Smooth muscle cell (in vitro differentiated cells): ENCODE data around the gene MRPL28. TPM values are rescaled to one million over a fixed set of nuclear protein-coding genes. Genes with fewer than 3 reads are reported as not detected.

Experiments used
- DNase-seq: peaks from one replicate; lab custom pipeline; 2025; ENCODE audit not compliant: unreplicated experiment; lab: John Stamatoyannopoulos, UW
- H2AFZ ChIP-seq: fragments of 200-600 bp; sonication (generic); 2 replicates; pipeline ENCODE4 v1.6.0; 2016; ENCODE audit warnings: antibody characterized with exemption, low read depth, mild to moderate bottlenecking
- H3F3A ChIP-seq: fragments of 200-600 bp; sonication (generic); 2 replicates; pipeline ENCODE4 v1.6.0; 2017; ENCODE audit warnings: antibody characterized with exemption, low read depth
- H3K27ac ChIP-seq: fragments of 200-600 bp; sonication (generic); 2 replicates; pipeline ENCODE4 v1.5.1; 2016; ENCODE audit warnings: low read depth, mild to moderate bottlenecking
- H3K27me3 ChIP-seq: fragments of 200-600 bp; sonication (generic); 2 replicates; pipeline ENCODE4 v1.6.1; 2016; ENCODE audit warnings: low read depth, mild to moderate bottlenecking
- H3K36me3 ChIP-seq: fragments of 200-600 bp; sonication (generic); 2 replicates; pipeline ENCODE4 v1.5.1; 2016; ENCODE audit warnings: low read depth
- H3K4me1 ChIP-seq: fragments of 200-600 bp; sonication (generic); 2 replicates; pipeline ENCODE4 v1.5.1; 2016; ENCODE audit warnings: low read depth
- H3K4me2 ChIP-seq: fragments of 200-600 bp; sonication (generic); 2 replicates; pipeline ENCODE4 v1.6.0; 2016; ENCODE audit warnings: mild to moderate bottlenecking
- H3K4me3 ChIP-seq: fragments of 200-600 bp; sonication (generic); 2 replicates; pipeline ENCODE4 v1.5.1; 2016; ENCODE audit warnings: mild to moderate bottlenecking
- H3K79me2 ChIP-seq: fragments of 200-600 bp; sonication (generic); 2 replicates; pipeline ENCODE4 v1.6.0; 2016; ENCODE audit warnings: low read depth, mild to moderate bottlenecking
- H3K9ac ChIP-seq: fragments of 200-600 bp; sonication (generic); 2 replicates; pipeline ENCODE4 v1.6.0; 2016; ENCODE audit warnings: low read depth
- H3K9me3 ChIP-seq: fragments of 200-600 bp; sonication (generic); replicated peaks from 2 replicates; pipeline ENCODE4 v1.5.1; 2016; ENCODE audit warnings: low read depth
- H4K20me1 ChIP-seq: fragments of 200-600 bp; sonication (generic); 2 replicates; pipeline ENCODE4 v1.6.0; 2016; ENCODE audit warnings: low read depth
- WGBS: methylation state at CpG from one replicate; pipeline ENCODE4 v1.1.7; 2016; ENCODE audit warnings: low lambda C conversion rate; 5-methylcytosine and 5-hydroxymethylcytosine counted together
- polyA plus RNA-seq: library from polyadenylated mRNA; unstranded; fragments of >200 nt; fragmentation: Nextera tagmentation; extraction: Ambion mirVana; gene quantifications from 2 replicates; pipeline ENCODE4 v1.2.1, GENCODE V29; 2016
- total RNA-seq: library from RNA; depleted of rRNA; stranded (reverse); fragments of >200 nt; gene quantifications from 2 replicates; pipeline ENCODE4 v1.2.3, GENCODE V29; 2014
- TF ChIP-seq, protein P1 (sequence below): fragments of 200-600 bp; sonication (generic); IDR thresholded peaks from 2 replicates; pipeline ENCODE4 v1.5.1; 2017; ENCODE audit warnings: borderline replicate concordance, mild to moderate bottlenecking, antibody characterized with exemption; ENCODE audit not compliant: insufficient read depth, poor library complexity, severe bottlenecking

MRPL28 gene
- total and polyA plus RNA-seq, 2 experiments from 2014 or later = 84.6 to 155 TPM

DNA sequence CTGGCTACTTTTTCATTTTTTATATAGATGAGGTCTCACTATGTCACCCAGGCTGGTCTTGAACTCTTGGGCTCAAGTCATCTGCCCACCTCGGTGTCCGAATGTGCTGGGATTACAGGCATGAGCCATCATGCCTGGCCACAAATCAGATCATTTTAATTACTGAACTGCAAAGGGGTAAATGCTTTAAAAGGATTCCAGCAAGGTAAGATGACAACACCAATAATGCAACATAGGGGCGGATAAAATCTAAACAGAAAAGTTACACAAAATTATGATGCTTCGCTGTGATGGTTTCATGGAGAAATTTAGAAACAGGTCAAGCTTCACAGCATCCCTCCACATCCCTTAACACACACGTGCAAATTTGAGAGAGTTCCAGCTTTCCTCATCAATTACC, 50.1 kb downstream of the MRPL28 start:
- Histone ChIP-seq H4K20me1 (peaks cover 97% of the 10 kb centered on the region), H3K9me3 (no peaks in the 10 kb centered on the region), H3F3A (no peaks in the 10 kb centered on the region), H3K4me1 (no peaks in the 10 kb centered on the region), H3K9ac (no peak overlapping the region), H3K4me3 (no peak overlapping the region), H3K36me3 (no peaks in the 10 kb centered on the region), H3K27ac (no peak overlapping the region), H3K4me2 (no peak overlapping the region), H3K27me3 (no peaks in the 10 kb centered on the region), H2AFZ (no peak overlapping the region), H3K79me2 (peaks cover 63% of the 10 kb centered on the region)
- 96% methylated on average over 5 of the region's 5 CpGs for WGBS
- TF ChIP-seq, protein P1, sequence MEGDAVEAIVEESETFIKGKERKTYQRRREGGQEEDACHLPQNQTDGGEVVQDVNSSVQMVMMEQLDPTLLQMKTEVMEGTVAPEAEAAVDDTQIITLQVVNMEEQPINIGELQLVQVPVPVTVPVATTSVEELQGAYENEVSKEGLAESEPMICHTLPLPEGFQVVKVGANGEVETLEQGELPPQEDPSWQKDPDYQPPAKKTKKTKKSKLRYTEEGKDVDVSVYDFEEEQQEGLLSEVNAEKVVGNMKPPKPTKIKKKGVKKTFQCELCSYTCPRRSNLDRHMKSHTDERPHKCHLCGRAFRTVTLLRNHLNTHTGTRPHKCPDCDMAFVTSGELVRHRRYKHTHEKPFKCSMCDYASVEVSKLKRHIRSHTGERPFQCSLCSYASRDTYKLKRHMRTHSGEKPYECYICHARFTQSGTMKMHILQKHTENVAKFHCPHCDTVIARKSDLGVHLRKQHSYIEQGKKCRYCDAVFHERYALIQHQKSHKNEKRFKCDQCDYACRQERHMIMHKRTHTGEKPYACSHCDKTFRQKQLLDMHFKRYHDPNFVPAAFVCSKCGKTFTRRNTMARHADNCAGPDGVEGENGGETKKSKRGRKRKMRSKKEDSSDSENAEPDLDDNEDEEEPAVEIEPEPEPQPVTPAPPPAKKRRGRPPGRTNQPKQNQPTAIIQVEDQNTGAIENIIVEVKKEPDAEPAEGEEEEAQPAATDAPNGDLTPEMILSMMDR = no peak
- no peak for DNase-seq

DNA sequence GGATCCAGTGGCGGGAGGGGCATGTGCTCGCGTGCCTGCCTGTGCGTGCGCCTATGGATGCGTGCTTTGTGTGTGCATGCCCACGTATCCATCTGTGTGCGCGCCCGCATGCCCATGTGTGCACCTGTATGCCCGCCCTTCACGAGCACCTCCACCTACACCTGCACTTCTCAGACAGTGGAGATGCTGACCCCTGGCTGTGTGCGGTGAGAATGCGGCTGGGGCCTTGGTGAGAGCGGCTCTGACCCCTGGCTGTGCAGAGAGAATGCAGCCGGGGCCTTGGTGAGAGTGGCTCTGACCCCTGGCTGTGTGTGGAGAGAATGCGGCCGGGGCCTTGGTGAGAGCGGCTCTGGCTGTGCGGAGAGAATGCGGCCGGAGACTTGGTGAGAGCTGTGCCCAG, 51.7 kb downstream of the MRPL28 start:
- Histone ChIP-seq H2AFZ (no peak overlapping the region), H3K9ac (no peak overlapping the region), H3K4me3 (no peak overlapping the region), H3K4me2 (no peak overlapping the region), H3F3A (no peaks in the 10 kb centered on the region), H3K36me3 (no peaks in the 10 kb centered on the region), H3K27me3 (no peaks in the 10 kb centered on the region), H3K79me2 (peaks cover 58% of the 10 kb centered on the region), H3K9me3 (no peaks in the 10 kb centered on the region), H3K4me1 (no peaks in the 10 kb centered on the region), H4K20me1 (peaks cover 94% of the 10 kb centered on the region), H3K27ac (no peak overlapping the region)
- 92% methylated on average over 22 of the region's 22 CpGs for WGBS
- TF ChIP-seq, protein P1 = peak; percentile 5
- no peak for DNase-seq

DNA sequence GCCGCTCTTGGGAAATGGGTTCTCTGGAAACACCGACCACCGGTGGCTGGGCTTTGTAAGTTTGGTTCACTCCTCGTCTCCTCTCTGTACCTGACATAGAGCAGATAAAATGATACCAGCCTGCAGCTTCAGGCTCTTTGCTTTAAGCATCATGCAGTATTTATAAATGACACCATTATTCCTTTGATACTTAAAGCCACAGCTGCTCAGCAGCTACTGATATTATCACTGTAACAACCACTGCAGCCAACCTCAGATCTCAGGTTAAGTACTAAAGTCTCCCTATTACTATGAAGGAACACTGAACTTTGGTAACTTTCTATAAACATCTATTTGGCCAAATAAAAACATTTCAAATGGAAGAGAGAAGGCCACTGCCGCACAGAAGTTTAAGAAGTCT, 52.8 kb downstream of the MRPL28 start:
- H3K36me3 ChIP-seq = no peaks in the 10 kb centered on the region
- TF ChIP-seq, protein P1 = no peak
- H4K20me1 ChIP-seq = peaks cover 86% of the 10 kb centered on the region
- no peak overlapping the region for H3K27ac ChIP-seq
- no peak overlapping the region for H3K9ac ChIP-seq
- H3K4me2 ChIP-seq = no peak overlapping the region
- no peak for DNase-seq
- H3K9me3 ChIP-seq = no peaks in the 10 kb centered on the region
- H3K27me3 ChIP-seq = no peaks in the 10 kb centered on the region
- H3F3A ChIP-seq = no peaks in the 10 kb centered on the region
- H2AFZ ChIP-seq = no peak overlapping the region
- no peaks in the 10 kb centered on the region for H3K4me1 ChIP-seq
- WGBS = 99% methylated on average over 5 of the region's 5 CpGs
- H3K79me2 ChIP-seq = peaks cover 52% of the 10 kb centered on the region
- H3K4me3 ChIP-seq = no peak overlapping the region

Other genes with a start within 250 kb of the MRPL28 start
- 4.6 and 15.5 TPM in 2 replicates for gene NPRL3, start 231.9 kb downstream of the MRPL28 start, total RNA-seq
- 26.1 and 28.3 TPM in 2 replicates for gene NPRL3, start 231.9 kb downstream of the MRPL28 start, polyA plus RNA-seq
- gene HBZ, start 217.9 kb downstream of the MRPL28 start, total RNA-seq = not detected in 2 replicates
- gene HBZ, start 217.9 kb downstream of the MRPL28 start, polyA plus RNA-seq = not detected in 2 replicates
- not detected in 2 replicates for gene HBM, start 204.6 kb downstream of the MRPL28 start, total RNA-seq
- 0.40 TPM in 1 of 2 replicates, not detected in the other for gene HBM, start 204.6 kb downstream of the MRPL28 start, polyA plus RNA-seq
- gene HBA2, start 197.7 kb downstream of the MRPL28 start, total RNA-seq = not detected in 2 replicates
- not detected in 2 replicates for gene HBA2, start 197.7 kb downstream of the MRPL28 start, polyA plus RNA-seq
- not detected in 2 replicates for gene HBA1, start 193.9 kb downstream of the MRPL28 start, total RNA-seq
- not detected in 2 replicates for gene HBA1, start 193.9 kb downstream of the MRPL28 start, polyA plus RNA-seq
- not detected in 2 replicates for gene HBQ1, start 190.1 kb downstream of the MRPL28 start, total RNA-seq
- not detected in 2 replicates for gene HBQ1, start 190.1 kb downstream of the MRPL28 start, polyA plus RNA-seq
- gene LUC7L, start 141.1 kb downstream of the MRPL28 start, total RNA-seq = 63.3 and 70.6 TPM in 2 replicates
- gene LUC7L, start 141.1 kb downstream of the MRPL28 start, polyA plus RNA-seq = 56.2 and 70.2 TPM in 2 replicates
- 37.3 and 83.7 TPM in 2 replicates for gene FAM234A, start 135.7 kb downstream of the MRPL28 start, total RNA-seq
- gene FAM234A, start 135.7 kb downstream of the MRPL28 start, polyA plus RNA-seq = 87.3 and 93.9 TPM in 2 replicates
- gene RGS11, start 94.6 kb downstream of the MRPL28 start, total RNA-seq = 0.04 and 2.2 TPM in 2 replicates
- gene RGS11, start 94.6 kb downstream of the MRPL28 start, polyA plus RNA-seq = 3.9 TPM in 2 replicates
- gene ARHGDIG, start 89.9 kb downstream of the MRPL28 start, total RNA-seq = 0.58 and 0.63 TPM in 2 replicates
- 2.9 and 4.7 TPM in 2 replicates for gene ARHGDIG, start 89.9 kb downstream of the MRPL28 start, polyA plus RNA-seq
- 0.18 TPM in 1 of 2 replicates, not detected in the other for gene PDIA2, start 87.4 kb downstream of the MRPL28 start, total RNA-seq
- gene PDIA2, start 87.4 kb downstream of the MRPL28 start, polyA plus RNA-seq = 0.43 and 0.86 TPM in 2 replicates
- gene AXIN1, start 17.8 kb downstream of the MRPL28 start, total RNA-seq = 12.7 and 13.0 TPM in 2 replicates
- gene AXIN1, start 17.8 kb downstream of the MRPL28 start, polyA plus RNA-seq = 15.0 and 15.2 TPM in 2 replicates
- 53.6 and 57.1 TPM in 2 replicates for gene PGAP6, start 11.4 kb upstream of the MRPL28 start, total RNA-seq
- 80.0 and 99.9 TPM in 2 replicates for gene PGAP6, start 11.4 kb upstream of the MRPL28 start, polyA plus RNA-seq
- 189 and 218 TPM in 2 replicates for gene NME4, start 26.7 kb upstream of the MRPL28 start, total RNA-seq
- gene NME4, start 26.7 kb upstream of the MRPL28 start, polyA plus RNA-seq = 421 and 523 TPM in 2 replicates
- gene DECR2, start 31.3 kb upstream of the MRPL28 start, total RNA-seq = 7.3 and 18.2 TPM in 2 replicates
- 15.4 and 21.2 TPM in 2 replicates for gene DECR2, start 31.3 kb upstream of the MRPL28 start, polyA plus RNA-seq
- 9.0 and 19.5 TPM in 2 replicates for gene RAB11FIP3, start 55.1 kb upstream of the MRPL28 start, total RNA-seq
- 20.4 and 25.7 TPM in 2 replicates for gene RAB11FIP3, start 55.1 kb upstream of the MRPL28 start, polyA plus RNA-seq
- 8.6 and 14.7 TPM in 2 replicates for gene CAPN15, start 157.2 kb upstream of the MRPL28 start, total RNA-seq
- 18.7 and 23.6 TPM in 2 replicates for gene CAPN15, start 157.2 kb upstream of the MRPL28 start, polyA plus RNA-seq
- gene PRR35, start 189.9 kb upstream of the MRPL28 start, total RNA-seq = not detected in 2 replicates
- not detected in 2 replicates for gene PRR35, start 189.9 kb upstream of the MRPL28 start, polyA plus RNA-seq
- 0.18 and 0.63 TPM in 2 replicates for gene NHLRC4, start 196.5 kb upstream of the MRPL28 start, total RNA-seq
- gene NHLRC4, start 196.5 kb upstream of the MRPL28 start, polyA plus RNA-seq = 0.85 and 2.6 TPM in 2 replicates
- gene PIGQ, start 199.4 kb upstream of the MRPL28 start, total RNA-seq = 21.0 and 30.1 TPM in 2 replicates
- gene PIGQ, start 199.4 kb upstream of the MRPL28 start, polyA plus RNA-seq = 45.7 and 51.0 TPM in 2 replicates
- 14.7 and 21.2 TPM in 2 replicates for gene RAB40C, start 219.5 kb upstream of the MRPL28 start, total RNA-seq
- 27.0 and 28.3 TPM in 2 replicates for gene RAB40C, start 219.5 kb upstream of the MRPL28 start, polyA plus RNA-seq